ENCODE data around the gene FOXB2.

FOXB2 gene

DNA sequence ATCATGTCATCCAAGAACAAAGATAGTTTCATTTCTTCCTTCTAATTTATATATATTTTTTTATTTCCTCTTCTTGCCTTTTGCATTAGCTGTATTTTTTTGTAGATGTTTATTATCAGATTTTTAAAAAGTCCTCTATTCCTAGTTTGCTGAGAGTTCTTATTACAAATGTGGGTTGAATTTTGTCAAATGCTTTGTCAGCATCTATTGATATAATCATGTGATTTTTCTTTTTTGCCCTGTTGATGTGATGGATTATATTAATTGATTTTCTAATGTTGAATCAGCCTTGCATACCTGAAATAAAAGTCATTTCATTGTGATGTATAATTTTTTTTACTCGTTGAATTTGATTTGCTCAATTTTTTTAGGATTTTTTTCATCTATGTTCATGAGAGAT, 46.9 kb downstream of the FOXB2 start:
- WGBS (ENCODE audit: insufficient coverage, insufficient read length): no CpG with 5 or more reads among the region's 1 CpG

More for the DNA sequence above, 46.9 kb downstream of the FOXB2 start:
- Histone ChIP-seq H3K9me3 (ENCODE audit: control insufficient read depth, insufficient read depth, low read length) (no peaks in the 10 kb centered on the region), H3K27ac (ENCODE audit: low read length) (no peak overlapping the region), H3K27me3 (ENCODE audit: control insufficient read depth, insufficient read depth, low read length) (no peaks in the 10 kb centered on the region), H3K4me3 (ENCODE audit: low read length) (no peak overlapping the region), H3K4me1 (ENCODE audit: control insufficient read depth, insufficient read depth, low read length) (no peaks in the 10 kb centered on the region), H3K36me3 (ENCODE audit: control insufficient read depth, insufficient read depth, low read length) (no peaks in the 10 kb centered on the region)
- DNase-seq (ENCODE audit: low read depth, low spot score): no peak

Data from iPS DF 6.9 (cell line).